Activated T-cell treated with anti-CD3 and anti-CD28 coated beads for 1 hour (primary cell): Measurements from ENCODE around the gene TLN1.

Experiments
- DNase-seq: peaks from one replicate; pipeline ENCODE4 v3.0.0-alpha.2; 2020; ENCODE audit warnings: low read depth

The TLN1 gene

GRCh38 chr9:35755071-35755470, 23.1 kb upstream of the TLN1 start:
- DNase-seq: no peak

GRCh38 chr9:35754264-35754663, 22.3 kb upstream of the TLN1 start, which contains the start of gene MSMP:
TSS of gene MSMP (minus strand) at chr9:35754276. CDS start at chr9:35754129, 147 bp downstream.
- no peak for DNase-seq

- DNase-seq: no peak
Measured at GRCh38 chr9:35753466-35753865, 21.5 kb upstream of the TLN1 start.

GRCh38 chr9:35750256-35750531, 18.2 kb upstream of the TLN1 start:
- no peak for DNase-seq

GRCh38 chr9:35749515-35750255, 17.7 kb upstream of the TLN1 start:
- peak; percentile 33 for DNase-seq

GRCh38 chr9:35748858-35749514, 17.0 kb upstream of the TLN1 start, which contains the start of the genes GBA2 and RGP1:
TSS of gene GBA2 (minus strand) at chr9:35749228. CDS start at chr9:35748704, 524 bp downstream.
TSS of gene RGP1 (plus strand) at chr9:35749287. CDS start at chr9:35749756, 469 bp downstream.
- DNase-seq: peak; percentile 38

- no peak for DNase-seq
Measured at GRCh38 chr9:35748242-35748857, 16.4 kb upstream of the TLN1 start.

GRCh38 chr9:35746583-35746982, 14.6 kb upstream of the TLN1 start:
- DNase-seq: no peak

- DNase-seq: no peak
Measured at GRCh38 chr9:35745569-35745968, 13.6 kb upstream of the TLN1 start.

GRCh38 chr9:35743880-35744518, 12.0 kb upstream of the TLN1 start:
- DNase-seq: no peak

GRCh38 chr9:35743452-35743851, 11.5 kb upstream of the TLN1 start:
- no peak for DNase-seq

GRCh38 chr9:35741740-35742139, 9.7 kb upstream of the TLN1 start:
- no peak for DNase-seq

GRCh38 chr9:35740243-35740642, 8.2 kb upstream of the TLN1 start:
- no peak for DNase-seq

GRCh38 chr9:35738924-35739323, 6.9 kb upstream of the TLN1 start:
- no peak for DNase-seq

- no peak for DNase-seq
Measured at GRCh38 chr9:35738186-35738585, 6.2 kb upstream of the TLN1 start.

GRCh38 chr9:35737143-35737542, 5.1 kb upstream of the TLN1 start:
- DNase-seq: no peak

- DNase-seq: peak; percentile 49
Measured at GRCh38 chr9:35736201-35736633, 4.2 kb upstream of the TLN1 start.

GRCh38 chr9:35734096-35734495, 2.1 kb upstream of the TLN1 start:
- DNase-seq: no peak

GRCh38 chr9:35732800-35733541, 976 bp upstream of the TLN1 start:
- DNase-seq: no peak

- no peak for DNase-seq
Measured at GRCh38 chr9:35731415-35732184, 395 bp downstream of the TLN1 start.

GRCh38 chr9:35730486-35730854, 1.5 kb downstream of the TLN1 start:
- no peak for DNase-seq
